ENCODE measurements around the gene LACTBL1. TPM values are rescaled to one million over a fixed set of nuclear protein-coding genes. Genes with fewer than 3 reads are reported as not detected.

LACTBL1 gene
- total RNA-seq, 4 donors from 2014 or later, result not detected

DNA sequence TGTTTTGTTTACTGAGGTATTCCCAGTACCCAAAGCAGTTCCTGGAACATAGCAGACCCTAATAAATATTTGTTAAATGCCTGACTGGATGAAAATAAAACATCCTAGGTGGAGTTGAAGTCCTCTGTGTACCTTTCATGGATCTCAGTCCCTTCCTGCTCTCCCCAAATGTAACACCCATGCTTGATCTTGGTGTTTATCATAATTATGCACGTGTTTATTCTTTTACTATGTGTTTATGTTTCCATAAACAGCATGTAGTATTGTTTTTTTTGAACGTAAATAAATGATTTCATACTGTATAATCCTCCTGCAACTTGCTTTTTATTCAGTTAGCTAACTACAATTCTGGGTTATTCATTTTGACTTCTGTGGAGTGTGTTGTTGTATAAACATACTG is 4.8 kb downstream of the LACTBL1 start:
- TF ChIP-seq CTCF (IDR thresholded peaks at IDR 0.05; ENCODE audit: low read depth), result no peak

DNA sequence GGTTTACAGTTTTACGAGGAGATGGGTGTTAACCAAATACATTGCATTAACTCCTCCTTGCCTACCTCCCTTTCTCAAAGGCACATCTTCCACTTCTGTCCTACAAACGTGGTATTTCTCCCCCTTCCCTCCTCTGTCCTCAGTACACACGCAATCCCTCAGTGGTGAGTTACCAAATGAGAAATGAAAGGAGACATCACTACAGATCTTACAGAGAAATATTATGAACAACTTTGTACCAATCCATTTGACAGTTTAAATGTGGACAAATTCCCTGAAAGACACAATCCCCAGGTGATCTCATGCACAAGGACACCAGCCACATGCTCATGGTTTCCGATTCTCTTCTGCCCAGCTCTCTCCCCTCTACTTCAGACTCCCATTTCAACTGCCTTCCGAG is 6.4 kb downstream of the LACTBL1 start:
- no peak for TF ChIP-seq CTCF (IDR thresholded peaks at IDR 0.05; ENCODE audit: low read depth)

- no peak for TF ChIP-seq CTCF (IDR thresholded peaks at IDR 0.05; ENCODE audit: low read depth)
Measured at GRCh38 chr1:22963044-22963677, 9.5 kb downstream of the LACTBL1 start.

GRCh38 chr1:22962558-22962957 is 10.1 kb downstream of the LACTBL1 start:
- TF ChIP-seq CTCF (IDR thresholded peaks at IDR 0.05; ENCODE audit: low read depth), result no peak

DNA sequence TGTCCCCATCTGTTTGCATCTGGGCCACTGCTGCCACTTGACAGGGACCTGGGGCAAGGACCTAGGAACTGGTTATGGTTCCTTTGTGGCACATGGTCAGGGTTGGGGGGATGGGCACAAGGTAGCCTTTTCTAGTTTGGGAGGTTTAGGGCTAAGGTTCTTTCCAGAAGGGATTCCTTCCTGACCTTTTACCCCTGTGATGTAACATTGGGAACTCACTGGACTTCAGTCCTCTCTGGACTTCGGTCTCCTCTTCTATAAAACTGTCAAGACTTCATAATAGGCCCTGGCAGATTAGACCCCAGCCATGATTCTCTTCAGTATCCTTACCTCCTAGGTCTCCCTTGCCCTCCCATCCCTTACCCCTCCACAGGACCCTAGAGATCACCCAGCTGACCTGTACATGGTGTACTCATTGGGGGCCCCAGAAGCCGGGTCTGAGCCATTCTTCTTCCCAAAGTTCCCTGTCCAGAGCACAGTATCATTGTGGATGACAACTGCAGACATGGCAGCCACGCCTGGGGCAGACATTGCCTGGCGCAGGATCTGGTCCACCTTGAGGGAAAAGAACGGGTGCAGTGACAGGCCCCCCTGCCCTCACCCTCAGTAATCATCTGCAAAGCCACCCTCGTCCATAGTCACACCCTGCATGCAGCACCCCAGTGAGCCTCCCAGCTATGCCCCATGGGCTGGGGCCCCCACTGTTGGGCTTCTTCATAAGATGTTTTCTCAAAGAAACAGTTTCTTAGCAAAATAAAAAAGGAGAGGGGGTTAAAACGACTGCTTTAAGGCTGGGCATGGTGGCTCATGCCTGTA is 12.9 kb downstream of the LACTBL1 start:
- TF ChIP-seq CTCF (IDR thresholded peaks at IDR 0.05; ENCODE audit: low read depth), result no peak

GRCh38 chr1:22958556-22958955 is 14.1 kb downstream of the LACTBL1 start:
- no peak for TF ChIP-seq CTCF (IDR thresholded peaks at IDR 0.05; ENCODE audit: low read depth)

DNA sequence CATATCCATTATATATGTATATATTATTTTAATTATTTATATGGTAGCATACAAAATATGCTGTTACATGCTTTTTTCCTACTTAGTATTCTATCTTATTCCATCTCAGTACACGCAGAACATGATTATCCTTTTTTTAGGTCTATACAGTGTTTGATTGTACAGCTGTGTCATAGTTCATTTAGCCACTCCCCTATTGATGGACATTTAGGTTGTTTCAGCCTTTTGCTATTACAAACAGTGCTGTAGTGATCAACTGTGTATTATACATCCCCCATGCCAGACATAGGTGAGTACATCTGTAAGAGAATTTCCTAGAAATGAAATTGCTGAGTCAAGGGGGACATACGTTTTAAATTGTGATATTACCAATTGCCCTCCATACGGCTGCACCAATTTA is 15.6 kb downstream of the LACTBL1 start:
- no peak for TF ChIP-seq CTCF (IDR thresholded peaks at IDR 0.05; ENCODE audit: low read depth)
